IMR-90 (cell line): ENCODE results near the gene TPCN1. TPM values are rescaled to one million over a fixed set of nuclear protein-coding genes. Genes with fewer than 3 reads are reported as not detected.

Experiments
- ATAC-seq: fragments of 200-7000 bp; cut with Tn5 transposase; 2 replicates; pipeline ENCODE4 v1.9.1; 2020; ENCODE audit warnings: low read depth, mild to moderate bottlenecking, moderate library complexity
- BruUV-seq: library from RNA; stranded (reverse); fragments of 400-500 nt; replicated peaks from 2 replicates; lab custom pipeline; 2021; lab: Mats Ljungman, UMichigan
- CTCF ChIA-PET: fragments of 300-600 bp; formaldehyde crosslinking; extraction: SDS; loops from one replicate; lab custom pipeline; 2021; ENCODE audit warnings: antibody characterized with exemption; lab: Yijun Ruan, JAX
- POLR2A ChIA-PET: fragments of 300-600 bp; sonication (Branson Sonifier 250); formaldehyde crosslinking; loops from one replicate; lab custom pipeline; 2022; ENCODE audit warnings: antibody characterized with exemption; ENCODE audit not compliant: unreplicated experiment; lab: Charles Lee
- DNase-seq: peaks from one replicate; pipeline ENCODE4 v3.0.0; 2013
- H2AFZ ChIP-seq: replicated peaks from 2 replicates; pipeline ENCODE3; 2013; ENCODE audit warnings: low read length, mild to moderate bottlenecking; ENCODE audit not compliant: poor library complexity
- H2AK5ac ChIP-seq: 2 replicates; pipeline ENCODE4 v1.6.1; 2013; ENCODE audit warnings: low read depth, low read length, inconsistent platforms
- H2AK9ac ChIP-seq: replicated peaks from 2 replicates; pipeline ENCODE3; 2013; ENCODE audit warnings: mild to moderate bottlenecking, low read depth, low read length, moderate library complexity; ENCODE audit not compliant: poor library complexity
- H2BK120ac ChIP-seq: 2 replicates; pipeline ENCODE4 v1.6.1; 2013; ENCODE audit warnings: low read depth, low read length, inconsistent platforms
- H2BK15ac ChIP-seq: 3 replicates; pipeline ENCODE4 v1.6.1; 2013; ENCODE audit warnings: low read depth, low read length, inconsistent platforms
- H2BK20ac ChIP-seq: 2 replicates; pipeline ENCODE4 v1.6.1; 2013; ENCODE audit warnings: low read depth, mild to moderate bottlenecking, inconsistent platforms, low read length, moderate library complexity
- H2BK5ac ChIP-seq: 2 replicates; pipeline ENCODE4 v1.6.1; 2013; ENCODE audit warnings: mild to moderate bottlenecking, low read depth, low read length, inconsistent platforms; ENCODE audit not compliant: poor library complexity, severe bottlenecking
- H3K14ac ChIP-seq: replicated peaks from 2 replicates; pipeline ENCODE4 v1.6.1; 2013; ENCODE audit warnings: low read depth, low read length, inconsistent platforms
- H3K18ac ChIP-seq: 2 replicates; pipeline ENCODE4 v1.6.1; 2013; ENCODE audit warnings: low read depth, low read length, control low read depth
- H3K23ac ChIP-seq: 2 replicates; pipeline ENCODE4 v1.6.1; 2013; ENCODE audit warnings: low read depth, low read length, inconsistent platforms
- H3K27ac ChIP-seq: 2 replicates; pipeline ENCODE4 v1.5.1; 2013; ENCODE audit warnings: mild to moderate bottlenecking, control low read depth, low read length; ENCODE audit not compliant: insufficient read depth
- H3K27me3 ChIP-seq: 2 replicates; pipeline ENCODE4 v1.6.1; 2013; ENCODE audit warnings: low read length; ENCODE audit not compliant: control insufficient read depth, insufficient read depth
- H3K36me3 ChIP-seq: 2 replicates; pipeline ENCODE4 v1.6.1; 2013; ENCODE audit warnings: low read length, mixed read lengths; ENCODE audit not compliant: control insufficient read depth, insufficient read depth
- H3K4ac ChIP-seq: 2 replicates; pipeline ENCODE4 v1.6.1; 2013; ENCODE audit warnings: low read depth, low read length, inconsistent platforms
- H3K4me1 ChIP-seq: 2 replicates; pipeline ENCODE4 v1.6.1; 2013; ENCODE audit warnings: low read length, mixed read lengths; ENCODE audit not compliant: control insufficient read depth, insufficient read depth
- H3K4me2 ChIP-seq: 2 replicates; pipeline ENCODE4 v1.6.1; 2013; ENCODE audit warnings: low read depth, mild to moderate bottlenecking, control low read depth, low read length, moderate library complexity
- H3K4me3 ChIP-seq: 2 replicates; pipeline ENCODE4 v1.5.1; 2013; ENCODE audit warnings: low read depth, mild to moderate bottlenecking, control low read depth, low read length, moderate library complexity; ENCODE audit not compliant: insufficient read depth
- H3K56ac ChIP-seq: 2 replicates; pipeline ENCODE4 v1.6.1; 2013; ENCODE audit warnings: low read length, inconsistent platforms; ENCODE audit not compliant: insufficient read depth; ENCODE audit errors: extremely low read depth
- H3K79me1 ChIP-seq, 2 experiments: 2 replicates each; pipeline ENCODE4 v1.6.1; 2013; ENCODE audit warnings: low read length in 2 of 2, inconsistent platforms in 1 of 2, low read depth in 1 of 2
- H3K9ac ChIP-seq: 2 replicates; pipeline ENCODE4 v1.6.1; 2013; ENCODE audit warnings: low read depth, low read length, control low read depth
- H3K9me1 ChIP-seq: 2 replicates; pipeline ENCODE4 v1.6.1; 2013; ENCODE audit warnings: low read length, inconsistent platforms; ENCODE audit not compliant: insufficient read depth
- H3K9me3 ChIP-seq: 2 replicates; pipeline ENCODE4 v1.6.1; 2013; ENCODE audit warnings: low read length; ENCODE audit not compliant: control insufficient read depth, insufficient read depth
- H4K20me1 ChIP-seq: 2 replicates; pipeline ENCODE4 v1.6.1; 2013; ENCODE audit warnings: low read length, inconsistent platforms; ENCODE audit not compliant: insufficient read depth
- H4K5ac ChIP-seq: 2 replicates; pipeline ENCODE4 v1.6.1; 2013; ENCODE audit warnings: mild to moderate bottlenecking, low read depth, low read length, control low read depth
- H4K8ac ChIP-seq, 2 experiments: 2 replicates each; pipeline ENCODE4 v1.6.1; 2013; ENCODE audit warnings: low read depth in 2 of 2, low read length in 2 of 2, control low read depth in 1 of 2, inconsistent platforms in 1 of 2
- H4K91ac ChIP-seq: 2 replicates; pipeline ENCODE4 v1.6.1; 2013; ENCODE audit warnings: low read depth, low read length, inconsistent platforms; ENCODE audit not compliant: insufficient read depth
- BHLHE40 ChIP-seq: fragments of 150-350 bp; IDR thresholded peaks from 2 replicates; pipeline ENCODE4 v1.6.1; 2016; ENCODE audit warnings: mild to moderate bottlenecking, low read depth, low read length
- CEBPB ChIP-seq: IDR thresholded peaks from 2 replicates; pipeline ENCODE4 v1.6.1; 2012; ENCODE audit warnings: low read depth, low read length, improper control_type of control experiment
- CHD1 ChIP-seq: IDR thresholded peaks from 2 replicates; pipeline ENCODE4 v1.6.1; 2012; ENCODE audit warnings: low read depth, low read length, improper control_type of control experiment
- CTCF ChIP-seq: conservative IDR thresholded peaks from 2 replicates; pipeline ENCODE4 v1.5.1; 2012; ENCODE audit warnings: mild to moderate bottlenecking, low read depth, low read length, improper control_type of control experiment
- ELK1 ChIP-seq: fragments of 150-350 bp; IDR thresholded peaks from 2 replicates; pipeline ENCODE4 v1.6.1; 2016; ENCODE audit warnings: low read depth, mild to moderate bottlenecking, low read length, moderate library complexity, borderline replicate concordance
- FOS ChIP-seq: fragments of 150-350 bp; IDR thresholded peaks from 2 replicates; pipeline ENCODE4 v1.6.1; 2016; ENCODE audit warnings: low read depth, low read length
- MAFK ChIP-seq: IDR thresholded peaks from 2 replicates; pipeline ENCODE4 v1.6.1; 2012; ENCODE audit warnings: low read depth, low read length, improper control_type of control experiment
- MAZ ChIP-seq: IDR thresholded peaks from 2 replicates; pipeline ENCODE4 v1.6.1; 2012; ENCODE audit warnings: low read depth, mild to moderate bottlenecking, low read length, improper control_type of control experiment, moderate library complexity, borderline replicate concordance
- MXI1 ChIP-seq: IDR thresholded peaks from 2 replicates; pipeline ENCODE4 v1.6.1; 2012; ENCODE audit warnings: low read depth, mild to moderate bottlenecking, low read length, moderate library complexity, borderline replicate concordance
- NFE2L2 ChIP-seq: fragments of 150-350 bp; IDR thresholded peaks from 2 replicates; pipeline ENCODE4 v1.6.1; 2016; ENCODE audit warnings: low read depth, mild to moderate bottlenecking, low read length
- POLR2A ChIP-seq: IDR thresholded peaks from 2 replicates; pipeline ENCODE4 v1.6.1; 2012; ENCODE audit warnings: mild to moderate bottlenecking, low read depth, low read length
- RAD21 ChIP-seq: IDR thresholded peaks from 2 replicates; pipeline ENCODE4 v1.6.1; 2012; ENCODE audit warnings: low read length, improper control_type of control experiment
- RCOR1 ChIP-seq: IDR thresholded peaks from 2 replicates; pipeline ENCODE4 v1.6.1; 2012; ENCODE audit warnings: mild to moderate bottlenecking, low read length, improper control_type of control experiment; ENCODE audit not compliant: insufficient replicate concordance
- RFX5 ChIP-seq: IDR thresholded peaks from 2 replicates; pipeline ENCODE4 v1.8.0; 2012; ENCODE audit warnings: low read depth, mild to moderate bottlenecking, low read length, moderate library complexity
- SMC3 ChIP-seq: fragments of 150-350 bp; IDR thresholded peaks from 2 replicates; pipeline ENCODE4 v1.6.1; 2016; ENCODE audit warnings: low read depth, mild to moderate bottlenecking, antibody characterized with exemption, low read length, moderate library complexity
- USF2 ChIP-seq: fragments of 150-350 bp; IDR thresholded peaks from 2 replicates; pipeline ENCODE4 v1.6.1; 2017; ENCODE audit warnings: mild to moderate bottlenecking, antibody characterized with exemption, low read length, low read depth
- WGBS, 2 experiments: methylation state at CpG; one replicate each; pipeline versions ENCODE4 v1.1.5 to v1.1.7; 2013; ENCODE audit warnings: missing lambda C conversion rate in 2 of 2; ENCODE audit not compliant: insufficient read length in 1 of 2; ENCODE audit errors: extremely low coverage in 2 of 2; 5-methylcytosine and 5-hydroxymethylcytosine counted together
- dilution Hi-C: fragments of 300-500 bp; cut with HindIII; formaldehyde crosslinking; loops from one replicate; pipeline ENCODE4 v1.14.3; 2018; ENCODE audit warnings: low sequenced_read_pairs; ENCODE audit not compliant: unreplicated experiment
- in situ Hi-C: fragments of 300-500 bp; cut with MboI; formaldehyde crosslinking; loops from 3 replicates; pipeline ENCODE4 v1.14.3; 2019; ENCODE audit warnings: low sequenced_read_pairs, inconsistent platforms, mixed read lengths
- intact Hi-C: fragments of 100-400 bp; cut with micrococcal nuclease; formaldehyde crosslinking; loops from 2 replicates; pipeline ENCODE4 v1.10.0; 2022
- polyA plus RNA-seq, 3 experiments: library from polyadenylated mRNA; depleted of rRNA; stranded (reverse); fragments of >200 nt; gene quantifications; 2 replicates each; pipeline ENCODE4 v1.2.3, GENCODE V29; 2012; ENCODE audit warnings: low replicate concordance in 1 of 3
- total RNA-seq: library from RNA; depleted of rRNA; stranded (reverse); fragments of >200 nt; gene quantifications from 2 replicates; pipeline ENCODE4 v1.2.3, GENCODE V29; 2012

The TPCN1 gene
- total and polyA plus RNA-seq, 2 of the 4 experiments (the other 2 are of a cell fraction): 2.0 to 13.2 TPM

GRCh38 chr12:113244478-113244958 lies 23.3 kb downstream of the TPCN1 start:
- in situ Hi-C loops: no loop called here
- H3K4me1 ChIP-seq: peaks cover 27% of the 10 kb centered on the region
- H3K27ac ChIP-seq: no peak overlapping the region
- 64 to 100% methylated on average over 1 to 4 of the region's 16 CpGs for WGBS, 2 experiments
- H3K4ac ChIP-seq: peak overlapping the region; percentile 71
- H3K14ac ChIP-seq: 0 out of 2 replicates have a peak overlapping the region, but pooled peaks have one; percentile 68
- dilution Hi-C loops: no loop called here
- no peaks in the 10 kb centered on the region; the same call in 1 of the 2 replicates for H3K36me3 ChIP-seq
- H2BK5ac ChIP-seq: no peak overlapping the region
- TF ChIP-seq ELK1: no peak
- no peak for TF ChIP-seq CEBPB
- no peak for TF ChIP-seq USF2
- no peak for TF ChIP-seq SMC3
- no peak for TF ChIP-seq MAZ
- no peak for TF ChIP-seq MXI1
- TF ChIP-seq RCOR1: no peak
- TF ChIP-seq NFE2L2: no peak
- no peak for TF ChIP-seq FOS
- no peak for TF ChIP-seq CTCF
- no peak for TF ChIP-seq CHD1
- no peak for TF ChIP-seq MAFK
- TF ChIP-seq RFX5: no peak
- no peak for TF ChIP-seq BHLHE40
- TF ChIP-seq RAD21: no peak
- TF ChIP-seq POLR2A: no peak
- H3K9me3 ChIP-seq: no peaks in the 10 kb centered on the region
- 0 out of 4 replicates have a peak overlapping the region, but pooled peaks of 1 of the 2 experiments have one; percentile 49 for H4K8ac ChIP-seq
- H3K27me3 ChIP-seq: no peaks in the 10 kb centered on the region
- ChIA-PET CTCF (no interaction called here), POLR2A (no interaction called here)
- peak overlapping the region; percentile 30; the same call in 1 of the 3 replicates for H2BK15ac ChIP-seq
- H4K91ac ChIP-seq: 0 out of 2 replicates have a peak overlapping the region, but pooled peaks have one; percentile 24
- H4K5ac ChIP-seq: no peak overlapping the region
- no TSS peak for BruUV-seq
- DNase-seq (no peak), ATAC-seq (no peak)
- peaks cover 7% of the 10 kb centered on the region for H4K20me1 ChIP-seq
- H2AK9ac ChIP-seq: peak overlapping the region; percentile 30
- H3K18ac ChIP-seq: no peak overlapping the region
- peaks cover 32% of the 10 kb centered on the region for H3K9me1 ChIP-seq
- peaks cover 0 to 29% of the 10 kb centered on the region in 2 experiments; a peak in 2 of 4 replicates for H3K79me1 ChIP-seq
- peak overlapping the region; percentile 62 for H2BK120ac ChIP-seq
- H3K56ac ChIP-seq: no peak overlapping the region
- no peak overlapping the region for H2AFZ ChIP-seq
- H3K23ac ChIP-seq: no peak overlapping the region
- H2AK5ac ChIP-seq: peak overlapping the region; percentile 91
- H3K4me2 ChIP-seq: no peak overlapping the region
- intact Hi-C loops: no loop called here
- no peak overlapping the region for H3K4me3 ChIP-seq
- H2BK20ac ChIP-seq: peak overlapping the region; percentile 49
- H3K9ac ChIP-seq: no peak overlapping the region
